ENCODE measurements around the gene HES7. TPM values are rescaled to one million over a fixed set of nuclear protein-coding genes. Genes with fewer than 3 reads are reported as not detected.

Gene HES7
- total and polyA plus RNA-seq, 11 donors, result 0.17 to 0.76 (median 0.36) TPM; not detected in 5

- H3K27me3 ChIP-seq, result peaks cover 0 to 58% (median 10%) of the 10 kb centered on the region in 9 donors
- 1% methylated on average over 40 of the region's 40 CpGs for WGBS, 4 donors
- H3K4me1 ChIP-seq, result peaks cover 7 to 79% (median 59%) of the 10 kb centered on the region in 12 donors
- DNase-seq, result peak in 3 of 5 donors; percentile 41 to 63 (median 57)
- TF ChIP-seq CTCF (IDR thresholded peaks at IDR 0.05) (peak in 4 of 12 donors; percentile 12 to 34 (median 26)), POLR2A (IDR thresholded peaks at IDR 0.05) (no peak)
- ATAC-seq, result peak in 3 of 4 donors; percentile 8 to 25 (median 22)
- peak overlapping the region; percentile 34 to 79 (median 66) for H3K4me3 ChIP-seq
- no peaks in the 10 kb centered on the region for H3K9me3 ChIP-seq
- H3K27ac ChIP-seq, result peak overlapping the region in 8 of 12 donors; percentile 35 to 85 (median 78)
- no peaks in the 10 kb centered on the region for H3K36me3 ChIP-seq
- intact Hi-C loops (cut with DNase I), result loop anchor here in 9 of 10 donors (1.0 to 10.0 kb wide), 10 partner anchors 37 to 174 kb away; partner anchors contain the start of genes VAMP2 (in 3 of the 9) and SLC25A35 (in 2 of the 9)
Measured at GRCh38 chr17:8120520-8121406, 3.1 kb downstream of the HES7 start.

GRCh38 chr17:8119581-8120519, 4.1 kb downstream of the HES7 start:
- TF ChIP-seq CTCF (IDR thresholded peaks at IDR 0.05), result no peak
- TF ChIP-seq POLR2A (IDR thresholded peaks at IDR 0.05), result no peak
- Histone ChIP-seq H3K4me1 (peaks cover 7 to 69% (median 52%) of the 10 kb centered on the region in 12 donors), H3K9me3 (no peaks in the 10 kb centered on the region), H3K4me3 (peak overlapping the region; percentile 1 to 79 (median 66)), H3K27ac (peak overlapping the region in 11 of 12 donors; percentile 59 to 85 (median 75)), H3K27me3 (peaks cover 0 to 62% (median 19%) of the 10 kb centered on the region in 9 donors), H3K36me3 (no peaks in the 10 kb centered on the region)
- 1% methylated on average over 28 of the region's 28 CpGs for WGBS, 4 donors
- ATAC-seq (peak; percentile 51 to 78 (median 72)), DNase-seq (peak; percentile 71 to 85 (median 79))
- intact Hi-C loops (cut with DNase I), result loop anchor here (1.0 to 10.0 kb wide), 14 partner anchors 37 to 175 kb away; partner anchors contain the start of genes VAMP2 (in 3 of the 10) and SLC25A35 (in 2 of the 10)

- Histone ChIP-seq H3K4me3 (peak overlapping the region; percentile 1 to 79 (median 64)), H3K27me3 (peaks cover 0 to 60% (median 18%) of the 10 kb centered on the region in 9 donors), H3K4me1 (peaks cover 7 to 61% (median 43%) of the 10 kb centered on the region in 12 donors), H3K36me3 (no peaks in the 10 kb centered on the region), H3K27ac (peak overlapping the region; percentile 20 to 85 (median 74)), H3K9me3 (no peaks in the 10 kb centered on the region)
- peak; percentile 71 to 100 (median 88) for TF ChIP-seq CTCF (IDR thresholded peaks at IDR 0.05)
- no peak for TF ChIP-seq POLR2A (IDR thresholded peaks at IDR 0.05)
- intact Hi-C loops (cut with DNase I), result loop anchor here in 6 of 10 donors (1.0 to 5.0 kb wide), 7 partner anchors 37 to 173 kb away; no protein-coding TSS in a partner anchor
- ATAC-seq (peak; percentile 79 to 86 (median 84)), DNase-seq (peak; percentile 84 to 94 (median 91))
- 0% methylated on average over 20 to 38 of the region's 38 CpGs for WGBS, 4 donors
Measured at GRCh38 chr17:8118769-8119580, 4.9 kb downstream of the HES7 start.
